Fibroblast of lung (primary cell): ENCODE results near the gene MT1H. TPM values are rescaled to one million over a fixed set of nuclear protein-coding genes. Genes with fewer than 3 reads are reported as not detected.

Source experiments
- DNase-seq, 2 donors: peaks; one replicate each; pipeline versions ENCODE4 v3.0.0 to v3.0.0-alpha.2; 2010; ENCODE audit warnings: low read depth in 2 of 2
- H2AFZ ChIP-seq: 2 replicates; pipeline ENCODE4 v1.5.1; 2012; ENCODE audit warnings: low read length, control low read depth, inconsistent platforms
- H3K27ac ChIP-seq: 2 replicates; pipeline ENCODE4 v1.5.1; 2011; ENCODE audit warnings: low read length, control low read depth; ENCODE audit not compliant: insufficient read depth
- H3K27me3 ChIP-seq: 2 replicates; pipeline ENCODE4 v1.5.1; 2011; ENCODE audit warnings: mild to moderate bottlenecking, low read length; ENCODE audit not compliant: control insufficient read depth, insufficient read depth
- H3K36me3 ChIP-seq: 2 replicates; pipeline ENCODE4 v1.5.1; 2011; ENCODE audit warnings: low read length; ENCODE audit not compliant: control insufficient read depth, insufficient read depth
- H3K4me1 ChIP-seq: 2 replicates; pipeline ENCODE4 v1.5.1; 2011; ENCODE audit warnings: low read length; ENCODE audit not compliant: control insufficient read depth, insufficient read depth; ENCODE audit errors: extremely low read depth
- H3K4me2 ChIP-seq: 2 replicates; pipeline ENCODE4 v1.5.1; 2011; ENCODE audit warnings: low read length, control low read depth; ENCODE audit not compliant: insufficient read depth; ENCODE audit errors: extremely low read depth
- H3K4me3 ChIP-seq, 4 experiments: fragments of 200-600 bp in 1 of 4; sonication (generic) in 1 of 4; replicated peaks in 1 of 4; 2 replicates each; pipeline ENCODE4 v1.5.1; 2011 to 2016; ENCODE audit warnings: low read length in 4 of 4, low read depth in 3 of 4, mild to moderate bottlenecking in 3 of 4, control low read depth in 2 of 4, inconsistent platforms in 1 of 4, mixed read lengths in 1 of 4; ENCODE audit not compliant: insufficient read depth in 1 of 4; ENCODE audit errors: control extremely low read depth in 1 of 4
- H3K79me2 ChIP-seq: 2 replicates; pipeline ENCODE4 v1.5.1; 2012; ENCODE audit warnings: mild to moderate bottlenecking, low read length, inconsistent platforms; ENCODE audit not compliant: control insufficient read depth, insufficient read depth
- H3K9ac ChIP-seq: 2 replicates; pipeline ENCODE4 v1.5.1; 2011; ENCODE audit warnings: mild to moderate bottlenecking, low read length, control low read depth; ENCODE audit not compliant: insufficient read depth
- H3K9me3 ChIP-seq: 2 replicates; pipeline ENCODE4 v1.5.1; 2012; ENCODE audit warnings: low read depth, low read length; ENCODE audit not compliant: control insufficient read depth, insufficient read depth
- H4K20me1 ChIP-seq: 2 replicates; pipeline ENCODE4 v1.5.1; 2011; ENCODE audit warnings: low read length; ENCODE audit not compliant: control insufficient read depth, insufficient read depth; ENCODE audit errors: extremely low read depth
- CTCF ChIP-seq, 2 donors: IDR thresholded peaks in 1 of 2; conservative IDR thresholded peaks in 1 of 2; 1 replicate in 1 of 2; 2 replicates in 1 of 2; pipeline ENCODE4 v1.5.1; 2011 to 2012; ENCODE audit warnings: low read length in 2 of 2, control low read depth in 1 of 2, inconsistent platforms in 1 of 2, low read depth in 1 of 2, mild to moderate bottlenecking in 1 of 2
- EZH2 ChIP-seq: IDR thresholded peaks from 2 replicates; pipeline ENCODE4 v1.5.1; 2012; ENCODE audit warnings: low read length, control low read depth, mild to moderate bottlenecking; ENCODE audit errors: missing control alignments
- polyA plus RNA-seq, 2 donors: library from polyadenylated mRNA; depleted of rRNA in 1 of 2; stranded (reverse) in 1 of 2; unstranded in 1 of 2; fragments of >200 nt; gene quantifications; 2 replicates each; pipeline ENCODE4 v1.2.1, GENCODE V29; 2011 to 2012; ENCODE audit warnings: missing spikeins in 1 of 2
- total RNA-seq: library from RNA; depleted of rRNA; stranded (reverse); fragments of >200 nt; gene quantifications from 2 replicates; pipeline ENCODE4 v1.2.1, GENCODE V29; 2014

MT1H gene
- total and polyA plus RNA-seq, 2 donors (not counting 1 experiment from before 2014, with no cell fraction given), result not detected

DNA sequence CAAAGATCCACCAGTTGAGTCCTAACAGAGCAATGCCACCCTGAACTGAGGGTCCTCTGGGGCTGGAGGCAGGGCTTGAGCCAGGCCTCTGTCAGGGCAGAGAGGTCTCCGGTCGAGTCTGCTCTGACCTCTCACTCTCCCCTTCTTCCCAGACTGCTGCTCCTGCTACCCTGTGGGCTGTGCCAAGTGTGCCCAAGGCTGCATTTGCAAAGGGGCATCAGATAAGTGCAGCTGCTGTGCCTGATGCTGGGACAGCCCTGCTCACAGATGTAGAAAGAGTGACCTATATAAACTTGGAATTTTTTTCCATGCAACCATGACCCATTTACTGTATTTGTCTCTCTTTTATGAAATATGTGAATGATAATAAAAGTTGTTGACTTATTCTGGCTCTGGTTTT is 20.3 kb upstream of the MT1H start:
- Histone ChIP-seq H3K4me1 (no peaks in the 10 kb centered on the region), H3K9ac (no peak overlapping the region), H3K9me3 (no peaks in the 10 kb centered on the region), H3K36me3 (no peaks in the 10 kb centered on the region), H3K4me3 (no peak overlapping the region), H3K4me2 (no peak overlapping the region), H3K27me3 (peaks cover 33% of the 10 kb centered on the region), H3K79me2 (no peaks in the 10 kb centered on the region), H2AFZ (no peak overlapping the region), H4K20me1 (no peaks in the 10 kb centered on the region), H3K27ac (no peak overlapping the region)
- no peak for DNase-seq
- TF ChIP-seq CTCF (conservative IDR thresholded peaks at IDR 0.05 in 1 of 2, IDR thresholded peaks at IDR 0.05 in 1 of 2; ENCODE audit: low read depth in 1 of 2, low read length in 2 of 2), result no peak
- no peak for TF ChIP-seq EZH2

GRCh38 chr16:56649820-56650219 is 19.8 kb upstream of the MT1H start:
- no peak overlapping the region for H3K4me3 ChIP-seq
- no peaks in the 10 kb centered on the region for H4K20me1 ChIP-seq
- DNase-seq, result no peak
- H3K9me3 ChIP-seq, result no peaks in the 10 kb centered on the region
- H3K36me3 ChIP-seq, result no peaks in the 10 kb centered on the region
- H3K9ac ChIP-seq, result no peak overlapping the region
- peaks cover 33% of the 10 kb centered on the region for H3K27me3 ChIP-seq
- TF ChIP-seq CTCF (conservative IDR thresholded peaks at IDR 0.05 in 1 of 2, IDR thresholded peaks at IDR 0.05 in 1 of 2; ENCODE audit: low read depth in 1 of 2, low read length in 2 of 2) (no peak), EZH2 (no peak)
- no peak overlapping the region for H3K27ac ChIP-seq
- no peak overlapping the region for H2AFZ ChIP-seq
- H3K4me1 ChIP-seq, result no peaks in the 10 kb centered on the region
- H3K79me2 ChIP-seq, result no peaks in the 10 kb centered on the region
- H3K4me2 ChIP-seq, result no peak overlapping the region

DNA sequence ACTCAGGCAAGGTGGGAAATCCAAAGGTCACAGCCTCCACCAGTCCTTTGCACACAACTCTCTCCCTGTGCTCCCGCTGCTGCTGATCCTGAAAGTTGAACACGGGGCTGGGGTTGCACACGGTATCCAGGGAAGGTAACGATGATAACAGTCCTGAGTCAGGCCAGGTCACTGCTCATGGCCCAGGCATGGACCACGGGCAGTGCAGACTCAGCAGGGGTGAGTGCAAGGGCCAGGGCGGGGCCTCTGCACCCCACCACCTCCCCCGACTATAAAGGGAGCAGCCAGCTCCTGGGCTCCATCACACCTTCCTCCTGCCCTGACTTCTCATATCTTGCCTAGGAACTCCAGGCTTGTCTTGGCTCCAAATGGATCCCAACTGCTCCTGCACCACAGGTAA is 18.0 kb upstream of the MT1H start, which contains the start of gene MT1B:
TSS of gene MT1B (plus strand) at position 301 of the 400 bp plus-strand sequence. CDS start at position 369, 68 bp downstream.
- no peak within 1 kb of the TSS for H2AFZ ChIP-seq
- no peak within 1 kb of the TSS for H3K9ac ChIP-seq
- H3K4me3 ChIP-seq, result no peak within 1 kb of the TSS
- H3K27ac ChIP-seq, result no peak within 1 kb of the TSS
- peaks cover 22% of the 10 kb centered on the region for H3K27me3 ChIP-seq
- TF ChIP-seq CTCF (conservative IDR thresholded peaks at IDR 0.05 in 1 of 2, IDR thresholded peaks at IDR 0.05 in 1 of 2; ENCODE audit: low read depth in 1 of 2, low read length in 2 of 2) (no peak), EZH2 (no peak)
- H3K4me2 ChIP-seq, result no peak within 1 kb of the TSS
- no peak for DNase-seq
- H3K36me3 ChIP-seq, result no peaks in the 10 kb centered on the region
- H3K4me1 ChIP-seq, result no peaks in the 10 kb centered on the region
- H3K79me2 ChIP-seq, result no peaks in the 10 kb centered on the region
- no peaks in the 10 kb centered on the region for H4K20me1 ChIP-seq
- H3K9me3 ChIP-seq, result no peaks in the 10 kb centered on the region
